A673 (cell line): ENCODE data around the gene EHD1.

Source experiments
- CTCF ChIP-seq: fragments of 300-800, 200-600 bp; sonication (generic); conservative IDR thresholded peaks from 2 replicates; pipeline ENCODE4 v1.5.1; 2017; ENCODE audit warnings: low read depth, mild to moderate bottlenecking, antibody characterized with exemption, low read length, moderate library complexity, mixed read lengths
- EZH2 ChIP-seq: fragments of 200-600 bp; sonication (generic); IDR thresholded peaks from 2 replicates; pipeline ENCODE4 v1.6.1; 2017; ENCODE audit warnings: borderline replicate concordance, low read depth, mild to moderate bottlenecking, mixed read lengths, antibody characterized with exemption, low read length; ENCODE audit not compliant: poor library complexity, severe bottlenecking

GRCh38 chr11:64810271-64810890 lies 68.0 kb downstream of the EHD1 start, which contains the start of gene MEN1:
- no peak for TF ChIP-seq CTCF
- TF ChIP-seq EZH2 = no peak
